Stimulated activated CD8-positive, alpha-beta memory T cell treated with anti-CD3 and anti-CD28 coated beads, Interleukin-4, amount 100 ng/mL, for 1 hour (primary cell): ENCODE data around the gene MRPL16.
"Not testable (repeated sequence)": the region's sequence is repeated elsewhere in the genome, so short reads cannot be mapped to it uniquely, and the experiment has no call there.

Source experiments
- DNase-seq, 2 donors: peaks; one replicate each; pipeline ENCODE4 v3.0.0-alpha.2; 2020; ENCODE audit warnings: low read depth in 2 of 2, low spot score in 1 of 2

MRPL16 gene

GRCh38 chr11:59810189-59810910 is at the start of gene MRPL16:
TSS of gene MRPL16 (minus strand) at chr11:59810778. CDS start at chr11:59810658, 120 bp downstream.
- peak; percentile 79 to 81 for DNase-seq

- DNase-seq: no peak
Measured at GRCh38 chr11:59859673-59860072, 49.1 kb upstream of the MRPL16 start.

GRCh38 chr11:59857439-59858434 is 47.2 kb upstream of the MRPL16 start:
- no peak for DNase-seq

GRCh38 chr11:59854871-59855270 is 44.3 kb upstream of the MRPL16 start:
- DNase-seq: no peak

GRCh38 chr11:59851416-59851815 is 40.8 kb upstream of the MRPL16 start:
- DNase-seq: not testable (repeated sequence)

GRCh38 chr11:59849551-59849950 is 39.0 kb upstream of the MRPL16 start:
- not testable (repeated sequence) for DNase-seq

- no peak for DNase-seq
Measured at GRCh38 chr11:59849129-59849528, 38.6 kb upstream of the MRPL16 start.

- DNase-seq: not testable (repeated sequence)
Measured at GRCh38 chr11:59848439-59848838, 37.9 kb upstream of the MRPL16 start.

GRCh38 chr11:59847626-59848025 is 37.0 kb upstream of the MRPL16 start:
- no peak for DNase-seq

- no peak for DNase-seq
Measured at GRCh38 chr11:59846556-59846955, 36.0 kb upstream of the MRPL16 start.

- no peak for DNase-seq
Measured at GRCh38 chr11:59845399-59845798, 34.8 kb upstream of the MRPL16 start, which contains the start of gene CBLIF. TSS of gene CBLIF (minus strand) at chr11:59845499. CDS start at chr11:59845453, 46 bp downstream.

GRCh38 chr11:59842316-59842715 is 31.7 kb upstream of the MRPL16 start:
- no peak for DNase-seq

- no peak for DNase-seq
Measured at GRCh38 chr11:59841514-59841913, 30.9 kb upstream of the MRPL16 start.

GRCh38 chr11:59839615-59840014 is 29.0 kb upstream of the MRPL16 start:
- DNase-seq: no peak

- no peak for DNase-seq
Measured at GRCh38 chr11:59833602-59834001, 23.0 kb upstream of the MRPL16 start.

- DNase-seq: no peak
Measured at GRCh38 chr11:59829358-59829757, 18.8 kb upstream of the MRPL16 start.

GRCh38 chr11:59822989-59823566 is 12.5 kb upstream of the MRPL16 start:
- DNase-seq: no peak

GRCh38 chr11:59818572-59818971 is 8.0 kb upstream of the MRPL16 start:
- no peak for DNase-seq

GRCh38 chr11:59816434-59816833 is 5.9 kb upstream of the MRPL16 start:
- DNase-seq: not testable (repeated sequence)

GRCh38 chr11:59815754-59816153 is 5.2 kb upstream of the MRPL16 start:
- no peak for DNase-seq

GRCh38 chr11:59814021-59814420 is 3.4 kb upstream of the MRPL16 start:
- DNase-seq: no peak
